GM18858 (cell line): ENCODE results near the gene SNCA.

Source experiments
- ATAC-seq: cut with Tn5 transposase; IDR thresholded peaks from one replicate; pipeline ENCODE4 v1.9.1; 2021; ENCODE audit not compliant: unreplicated experiment

The SNCA gene

GRCh38 chr4:89712827-89713226, 124.1 kb downstream of the SNCA start:
- no peak for ATAC-seq

DNA sequence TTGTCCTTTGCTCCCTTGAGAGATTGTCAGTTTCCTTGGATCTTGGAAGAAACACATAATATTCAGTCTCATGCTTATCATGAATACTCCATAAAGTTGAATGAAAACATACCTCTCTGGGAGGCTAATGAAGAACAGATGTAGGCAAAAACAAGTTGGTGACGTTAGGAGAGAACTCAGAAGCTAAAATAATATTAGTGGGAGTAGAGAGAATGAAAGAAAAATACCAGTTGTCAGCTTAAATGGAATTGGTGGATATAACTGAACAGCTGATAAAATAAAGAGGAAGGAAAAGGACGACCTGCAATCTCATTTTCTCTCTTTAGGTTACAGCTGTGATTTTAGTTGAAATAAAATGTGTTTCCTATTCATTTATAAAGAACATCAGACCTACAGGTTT, 124.8 kb downstream of the SNCA start:
- no peak for ATAC-seq

DNA sequence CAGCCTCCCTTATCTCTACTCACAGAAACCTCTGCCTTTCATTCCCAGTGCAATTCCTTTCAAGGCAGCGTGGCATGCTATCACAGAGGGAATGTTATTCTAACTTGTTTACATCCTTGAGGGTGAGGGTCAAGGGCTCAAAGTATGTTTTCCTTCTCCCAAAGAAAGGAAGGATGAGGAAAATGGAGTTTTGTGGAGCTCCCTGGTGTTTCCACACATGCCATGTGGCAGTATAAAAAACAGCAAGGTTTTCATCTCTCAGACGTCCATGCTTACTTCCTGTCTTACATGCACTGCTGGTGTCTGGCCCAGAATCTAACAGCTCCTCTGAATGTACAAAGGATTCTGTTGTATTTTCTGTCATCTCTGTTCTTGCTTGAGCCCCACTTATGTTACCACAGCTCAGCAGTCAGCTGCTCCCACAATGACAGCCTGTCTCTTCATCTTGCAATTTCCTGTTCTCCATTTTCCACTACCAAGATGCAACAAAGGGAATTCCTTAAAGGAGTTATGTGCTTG, 128.0 kb downstream of the SNCA start:
- no peak for ATAC-seq

GRCh38 chr4:89707467-89707866, 129.5 kb downstream of the SNCA start:
- no peak for ATAC-seq

GRCh38 chr4:89704651-89705395, 132.1 kb downstream of the SNCA start:
- ATAC-seq: no peak

DNA sequence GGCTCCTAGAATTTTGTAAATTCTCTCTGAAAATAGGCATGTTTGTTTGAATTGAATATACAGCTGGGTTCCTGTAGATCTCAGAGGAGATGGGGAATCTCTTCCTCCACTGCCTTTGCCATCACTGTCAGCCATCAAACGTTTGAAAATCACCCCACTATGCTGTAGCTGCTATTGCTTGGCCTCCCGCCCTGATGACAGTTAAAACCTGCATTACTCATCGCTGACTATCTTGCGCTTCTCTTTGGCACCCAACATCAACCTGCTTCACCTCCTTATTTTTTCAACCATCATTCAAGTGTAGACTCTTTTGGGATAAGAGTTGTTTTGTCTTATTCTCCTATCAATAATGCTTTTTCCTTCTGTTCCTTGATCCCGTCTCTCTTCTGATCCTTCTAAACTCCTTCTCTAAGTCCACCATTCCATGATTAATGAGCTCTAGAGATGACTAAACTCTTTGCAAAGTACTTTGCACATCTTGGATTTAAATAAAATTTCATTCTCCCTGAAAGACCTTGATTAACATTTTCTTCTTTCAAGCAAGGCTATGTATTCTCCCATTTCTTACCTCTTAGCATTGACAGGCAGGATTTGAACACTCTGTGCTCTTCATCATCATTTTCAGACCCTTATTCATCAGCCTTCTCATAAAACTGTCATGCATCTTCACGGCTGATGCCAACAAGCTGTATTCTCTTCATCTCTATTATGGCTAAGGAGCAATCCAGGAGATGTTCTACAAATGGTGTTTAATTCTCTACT, 133.0 kb downstream of the SNCA start:
- no peak for ATAC-seq

GRCh38 chr4:89700766-89701423, 136.1 kb downstream of the SNCA start:
- no peak for ATAC-seq

- ATAC-seq: no peak
Measured at GRCh38 chr4:89685690-89686089, 151.3 kb downstream of the SNCA start.

GRCh38 chr4:89685277-89685676, 151.7 kb downstream of the SNCA start:
- ATAC-seq: no peak

- ATAC-seq: no peak
Measured at GRCh38 chr4:89684536-89684935, 152.4 kb downstream of the SNCA start.

GRCh38 chr4:89682808-89683207, 154.2 kb downstream of the SNCA start:
- no peak for ATAC-seq

DNA sequence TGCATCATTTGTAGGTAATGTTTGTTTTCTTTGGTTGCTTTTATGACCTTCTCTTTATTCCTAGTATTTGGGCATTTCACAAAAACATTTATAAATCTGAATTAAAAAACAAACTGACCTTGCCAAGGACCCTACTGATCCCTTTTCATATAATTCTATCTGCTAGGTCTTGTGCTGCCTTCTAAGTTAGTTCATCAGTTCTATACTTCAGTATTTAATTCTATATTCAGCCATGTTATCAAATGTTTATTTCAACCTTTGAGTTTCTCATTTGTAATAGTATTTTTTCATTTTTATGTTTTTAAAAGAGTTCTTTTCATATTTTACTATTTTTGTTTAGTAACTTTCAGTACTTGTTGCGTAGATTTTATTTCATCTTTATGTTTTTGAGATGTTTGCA, 155.3 kb downstream of the SNCA start:
- ATAC-seq: no peak

GRCh38 chr4:89681219-89681618, 155.7 kb downstream of the SNCA start:
- no peak for ATAC-seq

DNA sequence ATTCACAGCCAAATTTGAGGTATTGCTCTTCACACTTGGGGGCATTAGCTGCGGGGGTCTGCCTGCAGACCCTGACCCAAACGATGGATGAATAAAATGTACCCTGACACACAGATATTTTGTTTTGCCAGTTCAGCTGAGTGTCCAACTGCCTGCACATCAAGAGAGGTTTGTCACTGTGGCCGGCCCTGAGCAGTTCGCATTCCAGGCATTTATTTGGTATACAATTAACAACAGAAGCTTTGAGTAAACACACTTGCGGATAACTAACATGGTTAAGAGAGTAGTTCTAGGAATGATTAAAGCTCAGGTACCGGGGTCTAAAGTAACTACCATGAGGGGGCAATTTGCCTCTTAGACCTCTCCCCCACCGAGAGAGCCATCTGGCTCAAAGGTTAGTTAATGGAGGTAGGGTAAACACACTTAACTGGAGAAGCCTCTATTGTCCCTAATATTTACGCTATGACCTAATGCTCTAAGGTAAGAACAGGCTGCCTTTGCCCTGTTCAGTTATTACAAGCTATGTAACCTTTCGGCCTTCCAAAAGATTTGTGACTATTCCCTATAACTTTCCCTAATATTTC, 162.0 kb downstream of the SNCA start:
- no peak for ATAC-seq
